ENCODE results near the gene COX4I2.

DNA sequence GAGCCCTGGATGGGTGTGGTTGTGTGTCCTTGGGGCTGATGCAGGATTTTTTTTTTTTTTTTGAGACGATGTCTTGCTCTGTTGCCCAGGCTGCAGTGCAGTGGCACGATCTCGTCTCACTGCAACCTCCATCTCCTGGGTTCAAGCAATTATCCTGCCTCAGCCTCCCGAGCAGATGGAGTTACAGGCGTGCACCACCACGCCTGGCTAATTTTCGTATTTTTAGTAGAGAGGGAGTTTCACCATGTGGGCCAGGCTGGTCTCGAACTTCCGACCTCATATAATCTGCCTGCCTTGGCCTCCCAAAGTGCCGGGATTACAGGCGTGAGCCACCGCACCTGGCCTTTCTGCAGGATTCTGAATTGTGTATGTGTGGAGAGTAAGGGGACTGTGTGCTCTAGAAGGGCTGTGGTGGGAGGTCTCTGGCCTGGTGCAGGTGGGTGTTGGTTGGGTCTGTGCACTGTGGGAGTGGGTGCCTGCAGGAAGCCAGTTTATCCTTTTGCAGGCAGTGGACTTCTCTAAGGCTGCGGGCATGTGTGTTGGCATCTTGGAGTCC lies 43.6 kb upstream of the COX4I2 start:
- TF ChIP-seq, protein P1, sequence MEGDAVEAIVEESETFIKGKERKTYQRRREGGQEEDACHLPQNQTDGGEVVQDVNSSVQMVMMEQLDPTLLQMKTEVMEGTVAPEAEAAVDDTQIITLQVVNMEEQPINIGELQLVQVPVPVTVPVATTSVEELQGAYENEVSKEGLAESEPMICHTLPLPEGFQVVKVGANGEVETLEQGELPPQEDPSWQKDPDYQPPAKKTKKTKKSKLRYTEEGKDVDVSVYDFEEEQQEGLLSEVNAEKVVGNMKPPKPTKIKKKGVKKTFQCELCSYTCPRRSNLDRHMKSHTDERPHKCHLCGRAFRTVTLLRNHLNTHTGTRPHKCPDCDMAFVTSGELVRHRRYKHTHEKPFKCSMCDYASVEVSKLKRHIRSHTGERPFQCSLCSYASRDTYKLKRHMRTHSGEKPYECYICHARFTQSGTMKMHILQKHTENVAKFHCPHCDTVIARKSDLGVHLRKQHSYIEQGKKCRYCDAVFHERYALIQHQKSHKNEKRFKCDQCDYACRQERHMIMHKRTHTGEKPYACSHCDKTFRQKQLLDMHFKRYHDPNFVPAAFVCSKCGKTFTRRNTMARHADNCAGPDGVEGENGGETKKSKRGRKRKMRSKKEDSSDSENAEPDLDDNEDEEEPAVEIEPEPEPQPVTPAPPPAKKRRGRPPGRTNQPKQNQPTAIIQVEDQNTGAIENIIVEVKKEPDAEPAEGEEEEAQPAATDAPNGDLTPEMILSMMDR (IDR thresholded peaks at IDR 0.05), result no peak
- no peak for TF ChIP-seq POLR2A (IDR thresholded peaks at IDR 0.05)
